ENCODE results near the gene MRGPRG.

The MRGPRG gene

DNA sequence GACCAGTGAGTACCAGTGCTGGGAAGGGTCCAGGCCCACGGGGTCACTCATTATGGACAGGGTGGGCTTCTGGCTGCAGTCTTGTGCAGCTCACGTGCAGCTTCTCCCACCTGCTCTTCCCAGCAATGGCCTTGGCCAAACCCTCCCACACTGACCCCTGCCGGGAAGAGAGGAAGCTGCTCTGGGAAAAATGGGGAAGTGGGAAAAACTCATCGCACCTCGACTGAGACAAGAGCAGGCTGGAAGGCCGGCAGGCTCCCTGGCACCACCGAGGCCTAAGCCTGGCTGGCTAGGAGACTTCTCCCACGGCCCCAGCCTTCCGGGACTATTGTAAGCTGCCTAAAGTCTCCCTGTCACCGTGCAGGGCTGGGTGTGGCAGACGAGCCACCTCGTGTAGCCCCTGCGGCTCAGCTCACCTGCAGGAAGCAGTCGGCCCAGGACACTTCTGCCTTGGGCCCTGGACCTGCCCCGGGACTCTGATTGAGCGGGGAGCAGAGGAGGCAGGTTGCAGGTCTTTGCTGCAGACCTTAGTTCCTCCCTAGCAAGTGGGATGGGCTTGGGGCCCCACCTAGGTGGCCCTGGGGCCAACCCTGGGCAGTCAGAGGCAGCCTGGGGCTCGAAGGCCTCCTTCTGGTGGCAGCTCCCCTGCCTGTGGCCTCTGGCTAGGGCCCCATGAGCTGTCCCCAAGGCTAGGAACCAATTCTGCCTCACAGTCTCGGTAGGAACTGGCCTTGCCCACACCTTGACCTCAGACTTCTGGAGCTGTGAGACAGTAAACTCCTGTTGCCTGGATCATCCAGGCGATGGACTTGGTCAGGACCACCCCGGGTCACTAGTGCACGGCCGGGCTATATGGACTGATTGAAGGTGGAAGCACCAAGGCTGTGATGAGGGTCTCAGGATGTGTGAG lies 23.1 kb downstream of the MRGPRG start:
- no peak overlapping the region for H3K27ac ChIP-seq
- peak in 1 of 2 donors; percentile 63 for DNase-seq
- no peak overlapping the region for H3K4me3 ChIP-seq
- no peaks in the 10 kb centered on the region for H3K4me1 ChIP-seq
- H3K27me3 ChIP-seq: peaks cover 0 to 69% of the 10 kb centered on the region in 2 donors
- TF ChIP-seq, protein P1, sequence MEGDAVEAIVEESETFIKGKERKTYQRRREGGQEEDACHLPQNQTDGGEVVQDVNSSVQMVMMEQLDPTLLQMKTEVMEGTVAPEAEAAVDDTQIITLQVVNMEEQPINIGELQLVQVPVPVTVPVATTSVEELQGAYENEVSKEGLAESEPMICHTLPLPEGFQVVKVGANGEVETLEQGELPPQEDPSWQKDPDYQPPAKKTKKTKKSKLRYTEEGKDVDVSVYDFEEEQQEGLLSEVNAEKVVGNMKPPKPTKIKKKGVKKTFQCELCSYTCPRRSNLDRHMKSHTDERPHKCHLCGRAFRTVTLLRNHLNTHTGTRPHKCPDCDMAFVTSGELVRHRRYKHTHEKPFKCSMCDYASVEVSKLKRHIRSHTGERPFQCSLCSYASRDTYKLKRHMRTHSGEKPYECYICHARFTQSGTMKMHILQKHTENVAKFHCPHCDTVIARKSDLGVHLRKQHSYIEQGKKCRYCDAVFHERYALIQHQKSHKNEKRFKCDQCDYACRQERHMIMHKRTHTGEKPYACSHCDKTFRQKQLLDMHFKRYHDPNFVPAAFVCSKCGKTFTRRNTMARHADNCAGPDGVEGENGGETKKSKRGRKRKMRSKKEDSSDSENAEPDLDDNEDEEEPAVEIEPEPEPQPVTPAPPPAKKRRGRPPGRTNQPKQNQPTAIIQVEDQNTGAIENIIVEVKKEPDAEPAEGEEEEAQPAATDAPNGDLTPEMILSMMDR (IDR thresholded peaks at IDR 0.05): peak; percentile 40 to 42
- no peaks in the 10 kb centered on the region for H3K9me3 ChIP-seq
- H3K36me3 ChIP-seq: no peaks in the 10 kb centered on the region
- intact Hi-C loops (cut with DNase I; ENCODE audit: low total_unique reads): no loop called here

DNA sequence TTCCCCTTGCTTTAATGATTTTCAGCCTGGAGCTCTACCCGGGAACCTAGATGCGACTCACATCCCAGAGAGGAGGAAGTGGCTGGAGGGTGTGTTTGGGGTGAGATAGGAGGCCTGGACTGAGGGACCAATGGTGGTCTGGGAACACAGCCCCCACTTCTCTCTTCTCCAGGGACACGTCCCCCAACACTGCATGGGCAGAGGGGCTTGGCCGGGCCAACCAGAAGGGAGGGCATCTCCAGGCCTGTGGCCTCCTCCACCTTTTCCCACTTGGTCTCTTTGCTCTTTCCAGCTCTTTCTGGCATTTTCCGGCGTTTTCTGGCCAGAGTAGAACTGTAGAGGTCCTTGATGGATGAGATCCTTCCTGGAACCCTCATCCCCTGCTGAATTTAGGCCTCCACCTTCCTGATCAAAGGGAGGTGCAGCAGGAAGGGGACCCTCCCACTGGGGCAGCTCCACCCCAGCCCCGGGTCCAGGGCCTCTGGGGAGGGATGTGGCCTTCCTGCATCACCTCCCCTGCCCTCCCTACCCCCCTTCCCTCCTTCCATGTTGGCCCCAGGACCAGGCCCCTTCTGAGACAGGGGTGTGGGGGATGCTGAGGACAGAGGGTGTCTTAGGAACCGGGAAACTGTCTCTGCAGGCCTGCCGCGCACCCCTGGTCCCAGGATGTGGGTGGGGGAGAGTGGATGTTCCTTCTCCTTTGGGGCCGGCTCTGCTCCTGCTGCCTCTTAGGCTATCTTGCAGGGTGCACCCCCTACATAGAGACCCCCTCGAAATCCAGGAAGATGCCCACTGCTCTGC lies 24.4 kb downstream of the MRGPRG start:
- Histone ChIP-seq H3K27ac (no peak overlapping the region), H3K9me3 (no peaks in the 10 kb centered on the region), H3K27me3 (peaks cover 0 to 66% of the 10 kb centered on the region in 2 donors), H3K36me3 (no peaks in the 10 kb centered on the region), H3K4me1 (no peaks in the 10 kb centered on the region), H3K4me3 (no peak overlapping the region)
- DNase-seq: peak in 1 of 2 donors; percentile 59
- TF ChIP-seq, protein P1 (IDR thresholded peaks at IDR 0.05): no peak
- intact Hi-C loops (cut with DNase I; ENCODE audit: low total_unique reads): no loop called here

DNA sequence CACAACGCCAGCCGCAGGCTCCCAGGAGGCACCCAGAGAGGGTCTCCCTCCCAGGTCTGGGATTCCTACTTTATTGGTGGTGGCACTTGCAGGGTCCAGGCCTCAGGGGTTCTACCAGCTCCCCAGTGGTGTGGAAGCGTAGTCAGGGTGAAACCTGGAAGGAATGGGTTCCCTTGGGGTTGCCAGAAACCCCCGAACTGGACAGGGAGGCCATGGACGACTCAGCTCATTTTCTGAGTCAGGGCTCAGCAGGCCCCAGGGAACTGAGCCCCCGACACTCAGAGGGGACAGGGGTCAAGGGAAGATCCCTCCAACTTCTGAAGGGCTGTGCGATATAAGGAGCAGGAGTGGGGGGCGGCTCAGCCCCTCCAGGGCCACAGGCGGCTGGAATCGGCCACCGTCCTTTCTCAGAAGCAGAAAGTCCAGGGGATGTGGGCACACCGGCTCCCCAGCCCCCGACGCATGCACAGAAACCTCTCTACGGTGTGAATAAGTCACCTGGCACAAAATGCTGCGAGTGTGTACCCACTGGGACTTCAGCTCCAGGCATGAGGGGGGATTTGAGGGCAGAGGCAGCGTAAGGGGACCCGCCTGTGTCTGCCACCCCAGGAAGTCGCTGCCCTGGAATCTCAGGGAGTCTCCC lies 25.1 kb downstream of the MRGPRG start:
- H3K9me3 ChIP-seq: no peaks in the 10 kb centered on the region
- H3K4me1 ChIP-seq: no peaks in the 10 kb centered on the region
- H3K4me3 ChIP-seq: no peak overlapping the region
- no peaks in the 10 kb centered on the region for H3K36me3 ChIP-seq
- TF ChIP-seq, protein P1 (IDR thresholded peaks at IDR 0.05): no peak
- H3K27ac ChIP-seq: no peak overlapping the region
- peak in 1 of 2 donors; percentile 48 for DNase-seq
- intact Hi-C loops (cut with DNase I; ENCODE audit: low total_unique reads): no loop called here
- H3K27me3 ChIP-seq: peaks cover 0 to 67% of the 10 kb centered on the region in 2 donors

DNA sequence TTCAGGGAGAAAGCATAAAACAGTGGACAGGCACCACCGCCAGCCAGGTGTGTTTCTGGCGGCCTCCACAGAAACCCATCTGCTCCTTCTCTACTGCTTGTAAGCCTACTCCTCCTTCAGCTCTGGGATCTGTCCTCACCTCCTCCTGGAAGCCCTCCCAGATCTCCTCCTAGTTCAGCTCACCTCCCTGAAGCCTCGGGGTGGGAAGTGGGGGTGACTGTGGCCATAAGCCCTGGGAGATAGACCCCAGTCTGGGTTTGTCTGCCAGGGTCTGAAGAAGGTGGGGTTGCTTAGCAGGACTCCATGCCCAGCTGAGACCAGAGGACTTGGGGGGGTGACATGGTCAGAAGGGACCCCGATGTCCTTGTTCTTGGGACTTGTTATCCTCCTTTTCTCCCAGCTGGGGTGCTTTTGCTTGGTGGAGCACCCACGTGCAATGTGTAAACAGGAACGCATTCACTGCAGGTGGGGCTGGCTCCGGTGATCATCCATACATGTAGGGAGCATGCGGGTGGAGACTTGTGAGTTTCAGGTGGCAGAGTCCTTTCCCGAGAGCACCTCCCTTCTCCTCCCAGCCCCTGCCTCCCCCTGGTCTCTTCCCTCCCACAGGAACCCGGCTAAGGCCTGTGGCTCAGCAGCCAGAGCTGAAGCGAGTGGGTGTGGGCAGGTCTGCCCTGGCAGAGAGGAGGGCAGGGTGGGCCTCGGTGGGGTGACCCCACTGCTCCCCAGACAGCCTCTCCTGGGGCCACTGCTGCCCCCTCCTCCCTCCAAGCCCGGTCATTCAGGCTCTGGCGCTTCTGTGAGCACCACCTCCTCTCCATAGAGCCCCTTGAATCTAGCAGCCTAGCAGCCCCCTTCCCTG lies 25.9 kb downstream of the MRGPRG start:
- no peak overlapping the region for H3K4me3 ChIP-seq
- TF ChIP-seq, protein P1 (IDR thresholded peaks at IDR 0.05): no peak
- intact Hi-C loops (cut with DNase I; ENCODE audit: low total_unique reads): no loop called here
- peak in 1 of 2 donors; percentile 46 for DNase-seq
- H3K27me3 ChIP-seq: peaks cover 0 to 61% of the 10 kb centered on the region in 2 donors
- H3K27ac ChIP-seq: no peak overlapping the region
- H3K4me1 ChIP-seq: no peaks in the 10 kb centered on the region
- no peaks in the 10 kb centered on the region for H3K36me3 ChIP-seq
- H3K9me3 ChIP-seq: no peaks in the 10 kb centered on the region
